HCT116 (cell line): ENCODE measurements around the gene ABHD12. TPM values are rescaled to one million over a fixed set of nuclear protein-coding genes. Genes with fewer than 3 reads are reported as not detected.

Source experiments
- ATAC-seq: fragments of 200-7000 bp; cut with Tn5 transposase; 2 replicates; pipeline ENCODE4 v1.9.1; 2020; ENCODE audit warnings: mild to moderate bottlenecking, moderate library complexity
- BruUV-seq: library from RNA; stranded (reverse); fragments of 400-500 nt; replicated peaks from 2 replicates; lab custom pipeline; 2021; lab: Mats Ljungman, UMichigan
- CTCF ChIA-PET: fragments of 300-600 bp; sonication (Branson Sonifier 250); formaldehyde crosslinking; loops from one replicate; lab custom pipeline; 2021; ENCODE audit warnings: antibody characterized with exemption; lab: Charles Lee
- POLR2A ChIA-PET: fragments of 300-600, 350-600 bp; sonication (Branson Sonifier 250); formaldehyde crosslinking; loops from one replicate; lab custom pipeline; 2021; ENCODE audit warnings: antibody characterized with exemption; lab: Charles Lee
- RAD21 ChIA-PET, 2 experiments: fragments of 300-600 bp; sonication (Branson Sonifier 250); formaldehyde crosslinking; loops; one replicate each; lab custom pipeline; 2023; ENCODE audit warnings: low total read pairs in 2 of 2; ENCODE audit not compliant: uncharacterized antibody in 2 of 2, unreplicated experiment in 2 of 2, low non-redundant PET in 1 of 2; lab: Charles Lee
- DNase-seq: peaks from one replicate; pipeline ENCODE4 v3.0.0-alpha.2; 2010; ENCODE audit warnings: low read depth, low spot score
- H2AFZ ChIP-seq: fragments of 200-600 bp; shearing (Covaris generic), sonication (generic); 2 replicates; pipeline ENCODE4 v1.6.1; 2017; ENCODE audit warnings: low read depth, mixed run types, mixed read lengths, antibody characterized with exemption, low read length; ENCODE audit not compliant: poor library complexity, severe bottlenecking
- H3K27ac ChIP-seq: 2 replicates; pipeline ENCODE4 v1.5.1; 2012; ENCODE audit warnings: low read depth, low read length
- H3K27me3 ChIP-seq: fragments of 200-600 bp; sonication (generic); 2 replicates; pipeline ENCODE4 v1.6.1; 2016; ENCODE audit warnings: mixed run types, low read length, mixed read lengths; ENCODE audit not compliant: insufficient read depth
- H3K36me3 ChIP-seq, 2 experiments: fragments of 200-500 bp in 1 of 2; fragments of 200-600 bp in 1 of 2; sonication (Bioruptor generic) in 1 of 2; sonication (generic) in 1 of 2; 2 replicates each; pipeline versions ENCODE4 v1.5.1 to v1.6.1; 2014 to 2016; ENCODE audit warnings: low read length in 2 of 2, inconsistent platforms in 1 of 2, mixed read lengths in 1 of 2, mixed run types in 1 of 2; ENCODE audit not compliant: insufficient read depth in 2 of 2, control insufficient read depth in 1 of 2
- H3K4me1 ChIP-seq, 2 experiments: fragments of 200-600 bp in 1 of 2; sonication (generic) in 1 of 2; 2 replicates each; pipeline versions ENCODE4 v1.5.1 to v1.6.1; 2012 to 2017; ENCODE audit warnings: low read length in 2 of 2, inconsistent platforms in 1 of 2, mild to moderate bottlenecking in 1 of 2, mixed read lengths in 1 of 2, mixed run types in 1 of 2, moderate library complexity in 1 of 2; ENCODE audit not compliant: insufficient read depth in 2 of 2, control insufficient read depth in 1 of 2
- H3K4me2 ChIP-seq: fragments of 200-600 bp; sonication (generic); 2 replicates; pipeline ENCODE4 v1.6.1; 2017; ENCODE audit warnings: mixed run types, low read length, mixed read lengths
- H3K4me3 ChIP-seq, 2 experiments: fragments of 200-600 bp in 1 of 2; sonication (generic) in 1 of 2; replicated peaks in 1 of 2; 2 replicates each; pipeline ENCODE4 v1.5.1; 2011 to 2016; ENCODE audit warnings: low read length in 2 of 2, control low read depth in 1 of 2, low read depth in 1 of 2, mild to moderate bottlenecking in 1 of 2, mixed read lengths in 1 of 2, mixed run types in 1 of 2
- H3K79me2 ChIP-seq: fragments of 200-600 bp; sonication (generic); 2 replicates; pipeline ENCODE4 v1.6.1; 2017; ENCODE audit warnings: mild to moderate bottlenecking, mixed run types, low read length, moderate library complexity, mixed read lengths; ENCODE audit not compliant: insufficient read depth
- H3K9ac ChIP-seq: fragments of 200-600 bp; sonication (generic); 2 replicates; pipeline ENCODE4 v1.6.1; 2016; ENCODE audit warnings: low read length, mixed read lengths
- H3K9me2 ChIP-seq: fragments of 200-600 bp; sonication (generic), shearing (Covaris generic); 2 replicates; pipeline ENCODE4 v1.6.1; 2017; ENCODE audit warnings: mixed run types, mild to moderate bottlenecking, moderate library complexity; ENCODE audit not compliant: insufficient read depth
- H3K9me3 ChIP-seq, 2 experiments: fragments of 200-500 bp in 1 of 2; fragments of 200-600 bp in 1 of 2; sonication (Bioruptor generic) in 1 of 2; sonication (generic) in 1 of 2; 2 replicates each; pipeline ENCODE4 v1.6.1; 2014 to 2017; ENCODE audit warnings: low read length in 2 of 2, mixed read lengths in 2 of 2, inconsistent platforms in 1 of 2, low read depth in 1 of 2, mild to moderate bottlenecking in 1 of 2, mixed run types in 1 of 2, moderate library complexity in 1 of 2; ENCODE audit not compliant: control insufficient read depth in 1 of 2, insufficient read depth in 1 of 2
- H4K20me1 ChIP-seq: fragments of 200-600 bp; sonication (generic), shearing (Covaris generic); 2 replicates; pipeline ENCODE4 v1.6.1; 2017; ENCODE audit warnings: mixed run types, mild to moderate bottlenecking, moderate library complexity; ENCODE audit not compliant: insufficient read depth
- CBX3 ChIP-seq: IDR thresholded peaks from 2 replicates; pipeline ENCODE4 v1.6.1; 2012; ENCODE audit warnings: low read depth
- FOSL1 ChIP-seq: IDR thresholded peaks from 2 replicates; pipeline ENCODE4 v1.6.1; 2012; ENCODE audit warnings: low read depth
- JUND ChIP-seq: IDR thresholded peaks from 2 replicates; pipeline ENCODE4 v1.6.1; 2012
- RAD21 ChIP-seq: IDR thresholded peaks from 2 replicates; pipeline ENCODE4 v1.6.1; 2012; ENCODE audit warnings: low read depth, mild to moderate bottlenecking
- intact Hi-C: fragments of 100-400 bp; cut with micrococcal nuclease; formaldehyde crosslinking; loops from 2 replicates; pipeline ENCODE4 v1.10.0; 2022
- total RNA-seq: library from RNA; stranded (reverse); gene quantifications from one replicate; pipeline ENCODE4 v1.2.1, GENCODE V29; 2021; ENCODE audit not compliant: unreplicated experiment
- TF ChIP-seq, protein P1 (sequence below): IDR thresholded peaks from 2 replicates; pipeline ENCODE4 v1.6.1; 2012
- TF ChIP-seq, protein P2 (sequence below): IDR thresholded peaks from 2 replicates; pipeline ENCODE4 v1.6.1; 2011; ENCODE audit warnings: mild to moderate bottlenecking, low read length, moderate library complexity; ENCODE audit not compliant: insufficient replicate concordance; ENCODE audit errors: extremely low read depth

Gene ABHD12
- total RNA-seq, 1 experiment from 2014 or later: 31.7 TPM

DNA sequence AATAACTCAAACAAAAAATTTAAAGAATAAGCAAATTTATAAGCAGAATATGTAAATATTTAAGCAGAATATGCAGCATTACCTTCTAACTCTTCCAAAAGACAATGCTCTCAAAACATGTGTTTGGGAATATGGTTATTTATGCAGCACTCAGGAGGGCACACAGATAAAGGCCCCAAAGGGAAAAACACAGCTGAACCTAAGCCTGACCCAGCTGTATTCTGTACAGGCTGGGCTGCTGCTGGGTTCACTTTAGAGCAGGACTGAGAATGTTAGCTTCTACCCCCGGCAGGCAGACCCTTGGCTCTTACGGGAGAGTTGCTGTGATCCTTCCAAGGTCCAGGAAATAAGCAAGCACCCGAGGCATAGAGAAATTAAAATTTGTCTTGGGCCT lies 37.3 kb downstream of the ABHD12 start:
- BruUV-seq: no TSS peak
- CTCF ChIA-PET: no interaction called here
- intact Hi-C loops: no loop called here

DNA sequence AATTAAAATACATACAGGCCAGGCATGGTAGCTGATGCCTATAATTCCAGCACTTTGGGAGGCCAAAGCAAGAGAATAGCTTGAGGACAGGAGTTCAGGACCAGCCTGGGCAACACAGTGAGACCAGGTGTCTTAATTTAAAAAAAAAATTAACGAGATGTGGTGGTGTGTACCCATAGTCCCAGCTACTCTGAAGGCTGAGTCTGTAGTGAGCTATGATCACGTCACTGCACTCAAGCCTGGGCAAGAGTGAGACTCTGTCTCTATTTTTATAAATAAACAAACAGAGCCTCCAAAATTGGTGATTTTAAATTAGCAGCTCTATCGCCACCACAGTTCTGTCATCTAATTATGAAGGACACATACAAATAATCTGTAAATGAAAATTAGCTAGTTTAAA lies 37.9 kb downstream of the ABHD12 start:
- Histone ChIP-seq H3K79me2 (peaks cover 11% of the 10 kb centered on the region), H3K9me3 (no peaks in the 10 kb centered on the region), H3K9ac (no peak overlapping the region), H3K27ac (no peak overlapping the region), H2AFZ (no peak overlapping the region), H3K4me1 (peaks cover 8 to 11% of the 10 kb centered on the region in 2 experiments), H3K4me2 (peak overlapping the region; percentile 19; the same call in 1 of the 2 replicates), H3K4me3 (no peak overlapping the region), H3K9me2 (no peaks in the 10 kb centered on the region), H3K27me3 (no peaks in the 10 kb centered on the region), H3K36me3 (no peaks in the 10 kb centered on the region), H4K20me1 (no peaks in the 10 kb centered on the region)
- intact Hi-C loops: no loop called here
- CTCF ChIA-PET: no interaction called here
- DNase-seq: no peak
- RAD21 ChIA-PET: no interaction called here
- POLR2A ChIA-PET: no interaction called here
- no TSS peak for BruUV-seq
- TF ChIP-seq, protein P1, sequence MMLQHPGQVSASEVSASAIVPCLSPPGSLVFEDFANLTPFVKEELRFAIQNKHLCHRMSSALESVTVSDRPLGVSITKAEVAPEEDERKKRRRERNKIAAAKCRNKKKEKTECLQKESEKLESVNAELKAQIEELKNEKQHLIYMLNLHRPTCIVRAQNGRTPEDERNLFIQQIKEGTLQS: no peak
- TF ChIP-seq RAD21: no peak
- TF ChIP-seq JUND: no peak
- TF ChIP-seq, protein P2, sequence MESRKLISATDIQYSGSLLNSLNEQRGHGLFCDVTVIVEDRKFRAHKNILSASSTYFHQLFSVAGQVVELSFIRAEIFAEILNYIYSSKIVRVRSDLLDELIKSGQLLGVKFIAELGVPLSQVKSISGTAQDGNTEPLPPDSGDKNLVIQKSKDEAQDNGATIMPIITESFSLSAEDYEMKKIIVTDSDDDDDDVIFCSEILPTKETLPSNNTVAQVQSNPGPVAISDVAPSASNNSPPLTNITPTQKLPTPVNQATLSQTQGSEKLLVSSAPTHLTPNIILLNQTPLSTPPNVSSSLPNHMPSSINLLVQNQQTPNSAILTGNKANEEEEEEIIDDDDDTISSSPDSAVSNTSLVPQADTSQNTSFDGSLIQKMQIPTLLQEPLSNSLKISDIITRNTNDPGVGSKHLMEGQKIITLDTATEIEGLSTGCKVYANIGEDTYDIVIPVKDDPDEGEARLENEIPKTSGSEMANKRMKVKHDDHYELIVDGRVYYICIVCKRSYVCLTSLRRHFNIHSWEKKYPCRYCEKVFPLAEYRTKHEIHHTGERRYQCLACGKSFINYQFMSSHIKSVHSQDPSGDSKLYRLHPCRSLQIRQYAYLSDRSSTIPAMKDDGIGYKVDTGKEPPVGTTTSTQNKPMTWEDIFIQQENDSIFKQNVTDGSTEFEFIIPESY: no peak
- ATAC-seq: no peak

More for the DNA sequence above, 37.3 kb downstream of the ABHD12 start:
- POLR2A ChIA-PET: no interaction called here
- H3K36me3 ChIP-seq: no peaks in the 10 kb centered on the region
- H3K4me3 ChIP-seq: no peak overlapping the region
- peaks cover 15% of the 10 kb centered on the region for H3K79me2 ChIP-seq
- H2AFZ ChIP-seq: no peak overlapping the region
- TF ChIP-seq CBX3 (no peak), FOSL1 (no peak)
- peaks cover 8 to 11% of the 10 kb centered on the region in 2 experiments for H3K4me1 ChIP-seq
- no peak overlapping the region for H3K4me2 ChIP-seq
- H3K9me3 ChIP-seq: no peaks in the 10 kb centered on the region
- no peak overlapping the region for H3K27ac ChIP-seq
- RAD21 ChIA-PET: no interaction called here
- H3K27me3 ChIP-seq: no peaks in the 10 kb centered on the region
- no peak overlapping the region for H3K9ac ChIP-seq
- H3K9me2 ChIP-seq: no peaks in the 10 kb centered on the region
- no peaks in the 10 kb centered on the region for H4K20me1 ChIP-seq
- DNase-seq (no peak), ATAC-seq (no peak)
